Measurements from ENCODE around the gene TNFAIP1.

DNA sequence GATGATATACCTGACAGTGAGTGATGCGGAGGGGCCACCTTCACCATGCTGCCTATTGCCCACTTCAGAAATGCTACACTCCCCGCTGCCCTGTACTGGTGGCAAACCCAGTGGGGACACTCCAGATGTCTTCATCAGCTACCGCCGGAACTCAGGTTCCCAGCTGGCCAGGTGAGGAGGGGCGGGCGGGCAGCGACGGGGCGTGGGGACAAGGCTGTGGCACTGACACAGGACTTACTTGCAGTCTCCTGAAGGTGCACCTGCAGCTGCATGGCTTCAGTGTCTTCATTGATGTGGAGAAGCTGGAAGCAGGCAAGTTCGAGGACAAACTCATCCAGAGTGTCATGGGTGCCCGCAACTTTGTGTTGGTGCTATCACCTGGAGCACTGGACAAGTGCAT is 52.5 kb downstream of the TNFAIP1 start:
- TF ChIP-seq, protein P1, sequence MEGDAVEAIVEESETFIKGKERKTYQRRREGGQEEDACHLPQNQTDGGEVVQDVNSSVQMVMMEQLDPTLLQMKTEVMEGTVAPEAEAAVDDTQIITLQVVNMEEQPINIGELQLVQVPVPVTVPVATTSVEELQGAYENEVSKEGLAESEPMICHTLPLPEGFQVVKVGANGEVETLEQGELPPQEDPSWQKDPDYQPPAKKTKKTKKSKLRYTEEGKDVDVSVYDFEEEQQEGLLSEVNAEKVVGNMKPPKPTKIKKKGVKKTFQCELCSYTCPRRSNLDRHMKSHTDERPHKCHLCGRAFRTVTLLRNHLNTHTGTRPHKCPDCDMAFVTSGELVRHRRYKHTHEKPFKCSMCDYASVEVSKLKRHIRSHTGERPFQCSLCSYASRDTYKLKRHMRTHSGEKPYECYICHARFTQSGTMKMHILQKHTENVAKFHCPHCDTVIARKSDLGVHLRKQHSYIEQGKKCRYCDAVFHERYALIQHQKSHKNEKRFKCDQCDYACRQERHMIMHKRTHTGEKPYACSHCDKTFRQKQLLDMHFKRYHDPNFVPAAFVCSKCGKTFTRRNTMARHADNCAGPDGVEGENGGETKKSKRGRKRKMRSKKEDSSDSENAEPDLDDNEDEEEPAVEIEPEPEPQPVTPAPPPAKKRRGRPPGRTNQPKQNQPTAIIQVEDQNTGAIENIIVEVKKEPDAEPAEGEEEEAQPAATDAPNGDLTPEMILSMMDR (IDR thresholded peaks at IDR 0.05), result no peak
- no peak for TF ChIP-seq POLR2A (IDR thresholded peaks at IDR 0.05)
